Putamen (tissue), 1 donor: ENCODE results near the gene MLLT10.

Source experiments
- DNase-seq: peaks from one replicate; pipeline ENCODE4 v3.0.0-alpha.2; 2016; ENCODE audit warnings: low spot score

The MLLT10 gene

GRCh38 chr10:21634599-21635365 is 100.8 kb downstream of the MLLT10 start:
- DNase-seq, result no peak

- no peak for DNase-seq
Measured at GRCh38 chr10:21637795-21638194, 103.8 kb downstream of the MLLT10 start.

GRCh38 chr10:21638681-21639080 is 104.6 kb downstream of the MLLT10 start:
- DNase-seq, result no peak

GRCh38 chr10:21648040-21648439 is 114.0 kb downstream of the MLLT10 start:
- no peak for DNase-seq

- DNase-seq, result no peak
Measured at GRCh38 chr10:21649454-21649872, 115.4 kb downstream of the MLLT10 start.

- DNase-seq, result no peak
Measured at GRCh38 chr10:21650353-21650752, 116.3 kb downstream of the MLLT10 start.

GRCh38 chr10:21655236-21655635 is 121.2 kb downstream of the MLLT10 start:
- no peak for DNase-seq

GRCh38 chr10:21655687-21656086 is 121.7 kb downstream of the MLLT10 start:
- no peak for DNase-seq

- no peak for DNase-seq
Measured at GRCh38 chr10:21661087-21661486, 127.1 kb downstream of the MLLT10 start.

- DNase-seq, result no peak
Measured at GRCh38 chr10:21661935-21662334, 127.9 kb downstream of the MLLT10 start.

- DNase-seq, result no peak
Measured at GRCh38 chr10:21662635-21663034, 128.6 kb downstream of the MLLT10 start.

GRCh38 chr10:21668831-21669230 is 134.8 kb downstream of the MLLT10 start:
- DNase-seq, result no peak

- DNase-seq, result no peak
Measured at GRCh38 chr10:21670391-21670790, 136.4 kb downstream of the MLLT10 start.

GRCh38 chr10:21673668-21674067 is 139.6 kb downstream of the MLLT10 start:
- DNase-seq, result no peak

GRCh38 chr10:21675157-21675796 is 141.2 kb downstream of the MLLT10 start:
- no peak for DNase-seq

GRCh38 chr10:21677551-21677950 is 143.5 kb downstream of the MLLT10 start:
- DNase-seq, result no peak

GRCh38 chr10:21681156-21681555 is 147.1 kb downstream of the MLLT10 start:
- DNase-seq, result no peak

GRCh38 chr10:21687266-21688008 is 153.4 kb downstream of the MLLT10 start:
- DNase-seq, result no peak

GRCh38 chr10:21688009-21688332 is 153.9 kb downstream of the MLLT10 start:
- no peak for DNase-seq

- no peak for DNase-seq
Measured at GRCh38 chr10:21688870-21689269, 154.8 kb downstream of the MLLT10 start.

GRCh38 chr10:21689881-21690280 is 155.8 kb downstream of the MLLT10 start:
- no peak for DNase-seq

GRCh38 chr10:21692916-21693315 is 158.9 kb downstream of the MLLT10 start:
- no peak for DNase-seq

- DNase-seq, result no peak
Measured at GRCh38 chr10:21693418-21693817, 159.4 kb downstream of the MLLT10 start.
